H1 (cell line): ENCODE results near the gene MBLAC2. TPM values are rescaled to one million over a fixed set of nuclear protein-coding genes. Genes with fewer than 3 reads are reported as not detected.

Source experiments
- CTCF ChIA-PET: fragments of 300-600 bp; sonication (Branson Sonifier 250); formaldehyde crosslinking; loops from one replicate; lab custom pipeline; 2021; ENCODE audit not compliant: partially characterized antibody; lab: Charles Lee
- POLR2A ChIA-PET: fragments of 300-600 bp; sonication (Branson Sonifier 250); formaldehyde crosslinking; loops from one replicate; lab custom pipeline; 2021; ENCODE audit warnings: inconsistent platforms; ENCODE audit not compliant: partially characterized antibody; lab: Charles Lee
- DNase-seq, 2 experiments: peaks; one replicate each; pipeline versions ENCODE4 v3.0.0 to v3.0.0-alpha.2; 2010 to 2022; ENCODE audit warnings: low spot score in 2 of 2, low read depth in 1 of 2, mixed read lengths in 1 of 2
- FAIRE-seq: peaks from 2 replicates; lab custom pipeline; 2011; peaks lifted over from hg19 to GRCh38; lab: Jason Lieb, UNC
- H2AFZ ChIP-seq: 2 replicates; pipeline ENCODE4 v1.8.1; 2012; ENCODE audit warnings: low read length, inconsistent platforms
- H2AK5ac ChIP-seq: 2 replicates; pipeline ENCODE4 v1.6.1; 2013; ENCODE audit warnings: low read depth, low read length
- H2BK120ac ChIP-seq: replicated peaks from 2 replicates; pipeline ENCODE3; 2013; ENCODE audit warnings: low read depth, low read length, inconsistent platforms
- H2BK12ac ChIP-seq: 2 replicates; pipeline ENCODE4 v1.6.1; 2013; ENCODE audit warnings: low read depth, low read length
- H2BK15ac ChIP-seq: 2 replicates; pipeline ENCODE4 v1.6.1; 2013; ENCODE audit warnings: low read length
- H2BK20ac ChIP-seq: 2 replicates; pipeline ENCODE4 v1.6.1; 2013; ENCODE audit warnings: low read length
- H2BK5ac ChIP-seq: 2 replicates; pipeline ENCODE4 v1.6.1; 2013; ENCODE audit warnings: low read depth, low read length
- H3K14ac ChIP-seq: 2 replicates; pipeline ENCODE4 v1.6.1; 2013; ENCODE audit warnings: inconsistent platforms; ENCODE audit not compliant: insufficient read length
- H3K18ac ChIP-seq: 2 replicates; pipeline ENCODE4 v1.6.1; 2013; ENCODE audit warnings: low read length; ENCODE audit errors: extremely low read depth
- H3K23ac ChIP-seq: 2 replicates; pipeline ENCODE4 v1.6.1; 2013; ENCODE audit warnings: inconsistent platforms; ENCODE audit not compliant: insufficient read length
- H3K23me2 ChIP-seq: 2 replicates; pipeline ENCODE4 v1.6.1; 2013; ENCODE audit warnings: low read depth, low read length
- H3K27ac ChIP-seq: 2 replicates; pipeline ENCODE4 v1.6.1; 2011; ENCODE audit warnings: low read depth, low read length, inconsistent platforms
- H3K27me3 ChIP-seq, 4 experiments: replicated peaks in 1 of 4; 1 replicate in 1 of 4; 2 replicates in 3 of 4; pipeline versions ENCODE4 v1.6.1 to v1.8.1; 2011 to 2013; ENCODE audit warnings: low read length in 3 of 4, mild to moderate bottlenecking in 3 of 4, inconsistent platforms in 2 of 4, mixed read lengths in 2 of 4, moderate library complexity in 1 of 4; ENCODE audit not compliant: control insufficient read depth in 3 of 4, insufficient read depth in 3 of 4; ENCODE audit errors: extremely low read depth in 1 of 4
- H3K36me3 ChIP-seq, 4 experiments: 2 replicates each; pipeline versions ENCODE4 v1.6.1 to v1.8.1; 2011 to 2013; ENCODE audit warnings: mild to moderate bottlenecking in 4 of 4, low read length in 3 of 4, moderate library complexity in 2 of 4, control low read depth in 1 of 4, inconsistent platforms in 1 of 4; ENCODE audit not compliant: insufficient read depth in 4 of 4, control insufficient read depth in 2 of 4
- H3K4ac ChIP-seq: replicated peaks from 2 replicates; pipeline ENCODE3; 2013; ENCODE audit warnings: low read length, low read depth, mixed read lengths, inconsistent platforms; ENCODE audit not compliant: insufficient read length
- H3K4me1 ChIP-seq, 4 experiments: replicated peaks in 1 of 4; 1 replicate in 1 of 4; 2 replicates in 3 of 4; pipeline versions ENCODE4 v1.6.1 to v1.8.1; 2011 to 2013; ENCODE audit warnings: low read length in 3 of 4, inconsistent platforms in 2 of 4, mixed read lengths in 1 of 4; ENCODE audit not compliant: insufficient read depth in 4 of 4, control insufficient read depth in 3 of 4
- H3K4me2 ChIP-seq, 2 experiments: 2 replicates each; pipeline versions ENCODE4 v1.6.1 to v1.8.1; 2011 to 2013; ENCODE audit warnings: low read depth in 2 of 2, low read length in 2 of 2, control low read depth in 1 of 2, inconsistent platforms in 1 of 2, mild to moderate bottlenecking in 1 of 2; ENCODE audit not compliant: insufficient read depth in 1 of 2
- H3K4me3 ChIP-seq, 4 experiments: fragments of 200-600, 300-600 bp in 1 of 4; sonication (generic), shearing (Covaris generic), sonication (Bioruptor Twin) in 1 of 4; 2 replicates each; pipeline versions ENCODE4 v1.5.1 to v1.8.1; 2011 to 2016; ENCODE audit warnings: low read length in 4 of 4, low read depth in 3 of 4, control low read depth in 2 of 4, inconsistent platforms in 2 of 4, mild to moderate bottlenecking in 2 of 4, mixed read lengths in 1 of 4, moderate library complexity in 1 of 4; ENCODE audit not compliant: insufficient read depth in 2 of 4; ENCODE audit errors: extremely low read depth in 1 of 4
- H3K56ac ChIP-seq: replicated peaks from 2 replicates; pipeline ENCODE3; 2013; ENCODE audit warnings: low read depth, mild to moderate bottlenecking, mixed read lengths, low read length, inconsistent platforms; ENCODE audit not compliant: insufficient read length
- H3K79me1 ChIP-seq: 2 replicates; pipeline ENCODE4 v1.6.1; 2013; ENCODE audit warnings: low read depth, low read length, control low read depth
- H3K79me2 ChIP-seq, 2 experiments: 2 replicates each; pipeline versions ENCODE4 v1.6.1 to v1.8.1; 2012 to 2013; ENCODE audit warnings: low read length in 2 of 2, mild to moderate bottlenecking in 2 of 2, inconsistent platforms in 1 of 2; ENCODE audit not compliant: insufficient read depth in 2 of 2, control insufficient read depth in 1 of 2
- H3K9ac ChIP-seq, 4 experiments: replicated peaks in 1 of 4; 1 replicate in 1 of 4; 2 replicates in 3 of 4; pipeline versions ENCODE4 v1.6.1 to v1.8.1; 2011 to 2013; ENCODE audit warnings: low read depth in 3 of 4, low read length in 3 of 4, control low read depth in 2 of 4, mild to moderate bottlenecking in 2 of 4, moderate library complexity in 2 of 4, inconsistent platforms in 1 of 4; ENCODE audit errors: extremely low read depth in 1 of 4
- H3K9me3 ChIP-seq, 2 experiments: 2 replicates each; pipeline versions ENCODE4 v1.6.1 to v1.8.1; 2012 to 2013; ENCODE audit warnings: mild to moderate bottlenecking in 2 of 2, moderate library complexity in 2 of 2, control low read depth in 1 of 2, inconsistent platforms in 1 of 2, low read depth in 1 of 2, low read length in 1 of 2, mixed read lengths in 1 of 2; ENCODE audit not compliant: insufficient read depth in 2 of 2
- H4K20me1 ChIP-seq, 2 experiments: replicated peaks in 1 of 2; 2 replicates each; pipeline versions ENCODE3 to v1.8.1; 2011 to 2013; ENCODE audit warnings: inconsistent platforms in 2 of 2, low read length in 2 of 2, mild to moderate bottlenecking in 1 of 2; ENCODE audit not compliant: insufficient read depth in 2 of 2, control insufficient read depth in 1 of 2
- H4K5ac ChIP-seq: 2 replicates; pipeline ENCODE4 v1.6.1; 2013; ENCODE audit warnings: low read length, low read depth, mixed read lengths, inconsistent platforms; ENCODE audit not compliant: insufficient read length
- H4K8ac ChIP-seq: 2 replicates; pipeline ENCODE4 v1.8.0; 2013; ENCODE audit warnings: mild to moderate bottlenecking, moderate library complexity, low read length, inconsistent platforms; ENCODE audit not compliant: insufficient read depth; ENCODE audit errors: extremely low read depth
- H4K91ac ChIP-seq: replicated peaks from 2 replicates; pipeline ENCODE3; 2013; ENCODE audit warnings: low read length, mixed read lengths, inconsistent platforms; ENCODE audit not compliant: insufficient read length
- GTF2F1 ChIP-seq: IDR thresholded peaks from 2 replicates; pipeline ENCODE4 v1.6.1; 2012; ENCODE audit warnings: low read depth, low read length, improper control_type of control experiment, borderline replicate concordance
- HDAC2 ChIP-seq, 2 experiments: fragments of 300-600 bp in 1 of 2; sonication (generic) in 1 of 2; IDR thresholded peaks; 2 replicates each; pipeline ENCODE4 v1.6.1; 2011 to 2012; ENCODE audit warnings: low read depth in 2 of 2, low read length in 2 of 2, mild to moderate bottlenecking in 2 of 2, moderate library complexity in 2 of 2, borderline replicate concordance in 1 of 2, inconsistent platforms in 1 of 2
- KDM4A ChIP-seq: IDR thresholded peaks from one replicate; pipeline ENCODE4 v1.7.1; 2012; ENCODE audit warnings: low read depth, mild to moderate bottlenecking, moderate library complexity, low read length, inconsistent platforms; ENCODE audit not compliant: severe bottlenecking
- SAP30 ChIP-seq: fragments of 300-600 bp; sonication (generic); IDR thresholded peaks from 2 replicates; pipeline ENCODE4 v1.7.1; 2012; ENCODE audit warnings: low read length, moderate library complexity, mild to moderate bottlenecking, inconsistent platforms; ENCODE audit not compliant: insufficient read depth, insufficient replicate concordance
- TAF1 ChIP-seq: IDR thresholded peaks from 2 replicates; pipeline ENCODE4 v1.6.1; 2011; ENCODE audit warnings: mild to moderate bottlenecking, low read depth, low read length
- YY1 ChIP-seq: IDR thresholded peaks from 2 replicates; pipeline ENCODE4 v1.6.1; 2011; ENCODE audit warnings: low read depth, mild to moderate bottlenecking, low read length
- WGBS, 2 experiments: shearing (Covaris generic) in 1 of 2; methylation state at CpG; one replicate each; pipeline versions ENCODE4 v1.1.6 to v1.1.7; 2013 to 2015; ENCODE audit warnings: low lambda C conversion rate in 2 of 2, mixed read lengths in 2 of 2, inconsistent platforms in 1 of 2, low coverage in 1 of 2, missing lambda C conversion rate in 1 of 2; ENCODE audit not compliant: insufficient replicate concordance in 2 of 2, insufficient coverage in 1 of 2, insufficient read length in 1 of 2; ENCODE audit errors: extremely low coverage in 1 of 2, missing lambda C conversion rate in 1 of 2; 5-methylcytosine and 5-hydroxymethylcytosine counted together
- polyA plus RNA-seq, 7 experiments: library from polyadenylated mRNA; depleted of rRNA in 3 of 7; stranded (reverse) in 5 of 7; unstranded in 2 of 7; fragments of >200 nt in 5 of 7; fragments of 200-250 nt in 2 of 7; gene quantifications; 1 replicate in 5 of 7; 2 replicates in 1 of 7; 4 replicates in 1 of 7; pipeline versions ENCODE4 v1.2.1 to v1.2.3, GENCODE V29; 2011 to 2013; ENCODE audit warnings: missing spikeins in 2 of 7, mixed read lengths in 2 of 7
- total RNA-seq: library from RNA; stranded (reverse); fragmentation: NEBNext Ultra II Directional; extraction: Animal tissue kit (Norgen Biotek cat#: 25700); gene quantifications from 2 replicates; pipeline ENCODE4 v1.2.1, GENCODE V29; 2021
- TF ChIP-seq, protein P1 (sequence below), 3 experiments: IDR thresholded peaks; 1 replicate in 2 of 3; 2 replicates in 1 of 3; pipeline versions ENCODE4 v1.5.1 to v1.6.1; 2011; ENCODE audit warnings: low read length in 3 of 3, mild to moderate bottlenecking in 3 of 3, inconsistent platforms in 2 of 3, low read depth in 1 of 3, moderate library complexity in 1 of 3; ENCODE audit not compliant: insufficient read depth in 1 of 3; ENCODE audit errors: control extremely low read depth in 1 of 3
- TF ChIP-seq, protein P2 (sequence below): IDR thresholded peaks from 2 replicates; pipeline ENCODE4 v1.6.1; 2012; ENCODE audit warnings: inconsistent platforms

Gene MBLAC2
- total and polyA plus RNA-seq, 2 of the 8 experiments (the other 6 are each of a cell fraction or from before 2014, with no cell fraction given): 2.8 to 6.7 TPM

DNA sequence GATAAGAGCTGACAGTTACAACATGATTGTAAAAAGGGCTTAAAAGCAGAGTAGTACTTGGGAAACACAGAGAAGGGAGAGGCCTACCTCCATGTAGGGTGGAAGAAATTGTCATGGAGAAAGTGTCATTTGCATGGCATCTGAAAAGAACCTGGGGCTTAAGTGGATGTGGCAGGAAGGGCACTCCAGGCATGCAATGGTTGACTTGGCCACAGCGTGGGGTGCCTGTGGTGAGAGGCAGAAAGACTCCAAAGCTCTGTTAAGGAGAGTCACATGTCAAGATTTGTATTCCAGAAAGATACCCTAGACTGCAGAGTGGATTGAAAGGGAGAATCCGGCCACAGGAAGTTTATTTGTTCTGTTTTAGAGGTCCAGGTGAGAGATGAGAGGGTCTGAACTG, 2.5 kb upstream of the MBLAC2 start:
- peak overlapping the region; percentile 11 to 91 (median 71); a peak in 6 of 8 replicates for H3K4me3 ChIP-seq
- 0 out of 2 replicates have a peak overlapping the region, but pooled peaks have one; percentile 63 for H3K27ac ChIP-seq
- no peak overlapping the region for H3K9ac ChIP-seq
- no peak overlapping the region for H3K56ac ChIP-seq
- no peak overlapping the region for H2AK5ac ChIP-seq
- ChIA-PET CTCF (interaction anchor here (0.9 to 2.0 kb wide), 14 partner anchors 13 to 329 kb away, joined by 3 to 9 read pairs (median 4); partner anchors contain the start of genes CETN3 and LYSMD3), POLR2A (interaction anchor here (0.5 to 2.6 kb wide), 10 partner anchors 9 to 419 kb away, joined by 3 to 10 read pairs (median 4); partner anchors contain the start of gene CETN3)
- H2BK20ac ChIP-seq: no peak overlapping the region
- FAIRE-seq (peak; percentile 82), DNase-seq (peak; percentile 61 to 64)
- peak overlapping the region; percentile 2 for H2BK120ac ChIP-seq
- no peak overlapping the region for H3K23ac ChIP-seq
- H4K91ac ChIP-seq: no peak overlapping the region
- no peak overlapping the region for H2BK15ac ChIP-seq
- no peak overlapping the region for H4K5ac ChIP-seq
- no peak overlapping the region for H2BK12ac ChIP-seq
- peak overlapping the region; percentile 90 to 92 for H3K4me2 ChIP-seq
- peak overlapping the region; percentile 10; the same call in 1 of the 2 replicates for H2BK5ac ChIP-seq
- H3K14ac ChIP-seq: no peak overlapping the region
- H3K79me1 ChIP-seq: no peaks in the 10 kb centered on the region; the same call in 1 of the 2 replicates
- peak overlapping the region; percentile 40; the same call in 1 of the 2 replicates for H3K18ac ChIP-seq
- H3K36me3 ChIP-seq: peaks cover 0 to 10% (median 5%) of the 10 kb centered on the region in 4 experiments; a peak in 3 of 8 replicates
- no peaks in the 10 kb centered on the region for H4K20me1 ChIP-seq
- no peak overlapping the region for H2AFZ ChIP-seq
- no peak overlapping the region for H4K8ac ChIP-seq
- H3K27me3 ChIP-seq: no peaks in the 10 kb centered on the region
- H3K9me3 ChIP-seq: no peaks in the 10 kb centered on the region
- peaks cover 9 to 69% of the 10 kb centered on the region in 2 experiments; a peak in 3 of 4 replicates for H3K79me2 ChIP-seq
- peaks cover 24% of the 10 kb centered on the region for H3K23me2 ChIP-seq
- peaks cover 5 to 26% (median 14%) of the 10 kb centered on the region in 4 experiments; a peak in 6 of 7 replicates for H3K4me1 ChIP-seq
- no peak overlapping the region for H3K4ac ChIP-seq
- WGBS, 2 experiments: 4% methylated on average over 2 of the region's 2 CpGs; no CpG with 5 or more reads in 1 of the 2 experiments
- TF ChIP-seq, protein P1, sequence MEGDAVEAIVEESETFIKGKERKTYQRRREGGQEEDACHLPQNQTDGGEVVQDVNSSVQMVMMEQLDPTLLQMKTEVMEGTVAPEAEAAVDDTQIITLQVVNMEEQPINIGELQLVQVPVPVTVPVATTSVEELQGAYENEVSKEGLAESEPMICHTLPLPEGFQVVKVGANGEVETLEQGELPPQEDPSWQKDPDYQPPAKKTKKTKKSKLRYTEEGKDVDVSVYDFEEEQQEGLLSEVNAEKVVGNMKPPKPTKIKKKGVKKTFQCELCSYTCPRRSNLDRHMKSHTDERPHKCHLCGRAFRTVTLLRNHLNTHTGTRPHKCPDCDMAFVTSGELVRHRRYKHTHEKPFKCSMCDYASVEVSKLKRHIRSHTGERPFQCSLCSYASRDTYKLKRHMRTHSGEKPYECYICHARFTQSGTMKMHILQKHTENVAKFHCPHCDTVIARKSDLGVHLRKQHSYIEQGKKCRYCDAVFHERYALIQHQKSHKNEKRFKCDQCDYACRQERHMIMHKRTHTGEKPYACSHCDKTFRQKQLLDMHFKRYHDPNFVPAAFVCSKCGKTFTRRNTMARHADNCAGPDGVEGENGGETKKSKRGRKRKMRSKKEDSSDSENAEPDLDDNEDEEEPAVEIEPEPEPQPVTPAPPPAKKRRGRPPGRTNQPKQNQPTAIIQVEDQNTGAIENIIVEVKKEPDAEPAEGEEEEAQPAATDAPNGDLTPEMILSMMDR (IDR thresholded peaks at IDR 0.05; ENCODE audit: control extremely low read depth in 1 of 3, insufficient read depth in 1 of 3, low read depth in 1 of 3, low read length in 3 of 3): peak in 2 of 3 experiments; percentile 12 to 24; a peak in 2 of 4 replicates
- TF ChIP-seq HDAC2 (IDR thresholded peaks at IDR 0.05; ENCODE audit: borderline replicate concordance in 1 of 2, low read depth in 2 of 2, low read length in 2 of 2): peak; percentile 55 to 87; a peak in 2 of 4 replicates
- peak; percentile 68; the same call in 1 of the 2 replicates for TF ChIP-seq YY1
- TF ChIP-seq GTF2F1: no peak
- no peak for TF ChIP-seq TAF1
- no peak for TF ChIP-seq KDM4A
- TF ChIP-seq, protein P2, sequence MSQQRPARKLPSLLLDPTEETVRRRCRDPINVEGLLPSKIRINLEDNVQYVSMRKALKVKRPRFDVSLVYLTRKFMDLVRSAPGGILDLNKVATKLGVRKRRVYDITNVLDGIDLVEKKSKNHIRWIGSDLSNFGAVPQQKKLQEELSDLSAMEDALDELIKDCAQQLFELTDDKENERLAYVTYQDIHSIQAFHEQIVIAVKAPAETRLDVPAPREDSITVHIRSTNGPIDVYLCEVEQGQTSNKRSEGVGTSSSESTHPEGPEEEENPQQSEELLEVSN: no peak
- peak; percentile 53 for TF ChIP-seq SAP30
